Astrocyte (in vitro differentiated cells and primary cell): ENCODE data around the gene ARL4A.

ENCODE experiments used
- CTCF ChIP-seq: IDR thresholded peaks from 2 replicates; pipeline ENCODE4 v1.5.1; 2011; ENCODE audit warnings: low read depth, mild to moderate bottlenecking, inconsistent platforms, low read length, moderate library complexity; ENCODE audit not compliant: insufficient read depth
- EZH2 ChIP-seq: IDR thresholded peaks from 2 replicates; pipeline ENCODE4 v1.6.1; 2012; ENCODE audit warnings: mild to moderate bottlenecking, low read length, inconsistent platforms; ENCODE audit not compliant: insufficient read depth

- no peak for TF ChIP-seq CTCF
- no peak for TF ChIP-seq EZH2
These were observed 26.9 kb downstream of the ARL4A start for GRCh38 chr7:12714379-12714737.
